Stimulated activated CD4-positive, alpha-beta T cell treated with anti-CD3 and anti-CD28 coated beads, Interleukin-4, amount 100 ng/mL, for 48 hours (primary cell): ENCODE data around the gene SLAMF1.
"Not testable (repeated sequence)": the region's sequence is repeated elsewhere in the genome, so short reads cannot be mapped to it uniquely, and the experiment has no call there.

ENCODE experiments used
- DNase-seq, 2 donors: peaks; one replicate each; pipeline ENCODE4 v3.0.0-alpha.2; 2020; ENCODE audit warnings: low read depth in 2 of 2

The SLAMF1 gene

DNA sequence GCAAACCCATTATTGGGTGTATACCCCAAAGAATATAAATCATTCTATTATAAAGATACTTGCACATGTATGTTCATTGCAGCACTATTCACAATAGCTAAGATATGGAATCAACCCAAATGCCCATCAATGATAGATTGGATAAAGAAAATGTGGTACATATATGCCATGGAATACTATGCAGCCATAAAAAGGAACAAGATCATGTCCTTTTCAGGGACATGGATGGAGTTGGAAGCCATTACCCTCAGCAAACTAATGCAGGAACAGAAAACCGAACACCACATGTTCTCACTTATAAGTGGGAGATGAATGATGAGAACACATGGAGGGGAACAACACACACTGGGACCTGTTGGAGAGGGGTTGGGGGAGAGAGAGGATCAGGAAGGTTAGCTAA lies 83.6 kb downstream of the SLAMF1 start:
- not testable (repeated sequence) for DNase-seq

DNA sequence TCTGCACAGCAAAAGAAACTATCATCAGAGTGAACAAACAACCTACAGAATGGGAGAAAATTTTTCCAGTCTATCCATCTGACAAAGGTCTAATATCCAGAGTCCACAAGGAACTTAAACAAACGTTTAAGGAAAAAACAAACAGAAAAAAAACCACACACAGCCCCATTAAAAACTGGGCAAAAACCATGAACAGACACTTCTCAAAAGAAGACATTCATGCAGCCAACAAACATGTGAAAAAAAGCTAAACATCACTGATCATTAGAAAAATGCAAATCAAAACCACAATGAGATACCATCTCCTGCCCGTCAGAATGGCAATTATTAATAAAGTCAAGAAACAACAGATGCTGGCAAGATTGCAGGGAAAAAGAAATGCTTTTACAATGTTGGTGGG lies 84.1 kb downstream of the SLAMF1 start:
- DNase-seq: not testable (repeated sequence)

GRCh38 chr1:160560806-160561205 lies 86.0 kb downstream of the SLAMF1 start:
- no peak for DNase-seq

- no peak for DNase-seq
These were observed 86.7 kb downstream of the SLAMF1 start for GRCh38 chr1:160560045-160560705.

GRCh38 chr1:160559437-160559836 lies 87.4 kb downstream of the SLAMF1 start:
- DNase-seq: not testable (repeated sequence)

GRCh38 chr1:160558660-160559380 lies 88.0 kb downstream of the SLAMF1 start:
- no peak for DNase-seq
